Measurements from ENCODE around the gene OR10A5.

GRCh38 chr11:6876914-6877313 lies 31.4 kb downstream of the OR10A5 start:
- TF ChIP-seq CTCF (IDR thresholded peaks at IDR 0.05; ENCODE audit: insufficient read depth, low read length) (no peak), GABPA (IDR thresholded peaks at IDR 0.05; ENCODE audit: low read depth) (no peak), REST (IDR thresholded peaks at IDR 0.05; ENCODE audit: insufficient replicate concordance, low read depth) (no peak), SPI1 (IDR thresholded peaks at IDR 0.05; ENCODE audit: borderline replicate concordance, low read depth) (no peak)

Data from HL-60 (cell line).